CD4-positive, alpha-beta T cell treated with Interleukin-15 for 1 hour (primary cell): Measurements from ENCODE around the gene SLC30A7.
"Not testable (repeated sequence)": the region's sequence is repeated elsewhere in the genome, so short reads cannot be mapped to it uniquely, and the experiment has no call there.

Experiments used
- DNase-seq: peaks from one replicate; pipeline ENCODE4 v3.0.0-alpha.2; 2020

The SLC30A7 gene

GRCh38 chr1:100891380-100891779 is 4.5 kb upstream of the SLC30A7 start:
- DNase-seq = no peak

DNA sequence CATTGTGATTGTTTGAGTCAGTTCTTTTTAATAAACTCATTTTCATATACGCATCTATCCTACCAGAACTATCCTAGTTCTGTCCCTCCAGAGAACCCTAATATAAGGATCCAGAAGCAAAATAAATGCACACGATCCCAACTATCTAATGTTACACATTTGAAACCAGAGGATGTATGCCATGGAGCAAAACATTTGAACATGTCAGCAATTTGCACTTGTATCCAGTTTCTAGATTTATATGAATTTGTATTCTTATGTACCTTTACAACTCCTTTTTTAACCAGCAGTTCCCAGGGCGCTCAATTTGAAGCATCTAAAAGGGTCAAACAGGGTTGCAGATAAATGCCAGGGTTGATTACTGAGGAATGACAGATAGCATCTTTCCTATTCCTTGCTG is 3.3 kb upstream of the SLC30A7 start:
- no peak for DNase-seq

DNA sequence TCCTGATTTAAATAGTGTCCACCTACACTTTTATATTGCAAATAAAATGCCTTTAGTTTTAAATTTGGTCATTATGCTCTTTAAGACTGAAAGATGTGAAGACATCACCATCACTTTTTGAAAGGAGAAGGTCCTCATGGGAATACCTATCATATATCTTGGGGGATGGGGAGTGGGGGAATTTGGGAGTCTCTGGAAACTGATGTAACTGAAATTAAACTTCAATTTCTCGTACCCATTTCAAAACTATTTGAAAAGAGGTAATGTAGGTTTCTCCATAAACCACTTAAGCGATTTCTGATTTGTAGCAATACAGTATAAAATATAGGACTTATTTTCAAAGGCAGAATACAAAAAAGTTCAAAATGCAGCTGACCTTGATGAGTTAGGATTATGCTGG is 2.2 kb upstream of the SLC30A7 start:
- DNase-seq = no peak

- peak; percentile 40 for DNase-seq
Observed at GRCh38 chr1:100894603-100895539, 1.0 kb upstream of the SLC30A7 start, which contains the start of gene EXTL2. Gene EXTL2 (minus strand): TSS chr1:100894842. CDS start chr1:100888757, 6,085 bp downstream.

DNA sequence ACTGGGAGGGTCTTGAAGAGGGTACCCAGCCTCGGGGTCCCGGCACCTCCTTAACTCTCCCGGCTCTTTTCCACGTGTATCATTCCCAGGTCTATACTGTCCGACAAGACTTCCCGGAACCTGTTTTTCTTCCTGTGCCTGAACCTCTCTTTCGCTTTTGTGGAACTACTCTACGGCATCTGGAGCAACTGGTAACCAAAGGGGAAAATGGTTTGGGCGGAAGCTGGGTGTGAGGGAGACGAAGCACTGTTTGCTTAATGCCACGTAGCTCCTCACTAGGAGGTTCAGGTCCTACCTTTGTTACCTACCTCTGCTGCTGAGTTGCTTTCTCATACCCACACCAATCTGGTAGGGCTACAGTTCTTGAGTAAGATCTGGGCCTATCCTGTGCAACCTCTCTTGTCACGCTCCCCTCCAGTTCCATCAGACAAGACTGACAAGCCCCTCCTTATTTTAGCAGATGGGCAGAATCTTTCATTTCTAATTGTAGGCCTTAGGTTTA is 642 bp downstream of the SLC30A7 start:
- DNase-seq = peak; percentile 76

- no peak for DNase-seq
Observed at GRCh38 chr1:100902365-100902764, 6.5 kb downstream of the SLC30A7 start.

GRCh38 chr1:100903777-100904176 is 7.9 kb downstream of the SLC30A7 start:
- DNase-seq = no peak

- DNase-seq = no peak
Observed at GRCh38 chr1:100904528-100904927, 8.6 kb downstream of the SLC30A7 start.

- DNase-seq = no peak
Observed at GRCh38 chr1:100905181-100905580, 9.3 kb downstream of the SLC30A7 start.

- no peak for DNase-seq
Observed at GRCh38 chr1:100907887-100908286, 12.0 kb downstream of the SLC30A7 start.

DNA sequence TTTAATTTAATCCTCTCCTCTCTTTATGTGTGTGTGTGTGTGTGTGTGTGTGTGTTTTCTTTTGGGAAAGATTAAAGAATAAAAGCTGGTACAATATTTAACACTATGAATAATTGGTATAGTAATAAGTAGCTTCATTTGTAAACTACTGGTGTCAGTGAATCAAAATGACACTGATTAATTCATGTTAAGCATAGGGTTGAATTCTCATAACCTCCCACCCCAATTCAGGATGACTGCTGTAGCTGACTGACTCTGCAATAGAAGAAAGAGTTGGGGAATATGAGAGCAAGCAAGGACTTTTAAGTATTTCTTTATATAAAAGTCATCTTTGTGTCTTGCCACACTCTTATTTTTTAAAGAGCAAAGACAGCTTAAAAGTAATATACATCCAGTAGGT is 13.1 kb downstream of the SLC30A7 start:
- DNase-seq = no peak

DNA sequence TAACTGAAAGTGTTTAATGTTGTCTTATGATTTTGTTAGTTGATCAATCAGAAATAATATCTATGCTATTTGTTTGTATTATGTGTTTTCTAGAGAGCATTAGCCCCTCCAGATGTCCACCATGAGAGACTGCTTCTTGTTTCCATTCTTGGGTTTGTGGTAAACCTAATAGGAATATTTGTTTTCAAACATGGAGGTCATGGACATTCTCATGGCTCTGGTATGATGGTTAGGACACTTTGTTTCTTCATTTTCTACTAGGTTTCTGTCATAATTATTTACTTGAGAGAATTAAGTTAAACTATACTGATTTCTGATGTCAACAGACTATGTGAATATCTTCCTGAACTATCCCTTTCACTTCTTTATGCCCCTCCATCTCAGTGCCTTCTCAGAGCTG is 16.1 kb downstream of the SLC30A7 start:
- DNase-seq = no peak

DNA sequence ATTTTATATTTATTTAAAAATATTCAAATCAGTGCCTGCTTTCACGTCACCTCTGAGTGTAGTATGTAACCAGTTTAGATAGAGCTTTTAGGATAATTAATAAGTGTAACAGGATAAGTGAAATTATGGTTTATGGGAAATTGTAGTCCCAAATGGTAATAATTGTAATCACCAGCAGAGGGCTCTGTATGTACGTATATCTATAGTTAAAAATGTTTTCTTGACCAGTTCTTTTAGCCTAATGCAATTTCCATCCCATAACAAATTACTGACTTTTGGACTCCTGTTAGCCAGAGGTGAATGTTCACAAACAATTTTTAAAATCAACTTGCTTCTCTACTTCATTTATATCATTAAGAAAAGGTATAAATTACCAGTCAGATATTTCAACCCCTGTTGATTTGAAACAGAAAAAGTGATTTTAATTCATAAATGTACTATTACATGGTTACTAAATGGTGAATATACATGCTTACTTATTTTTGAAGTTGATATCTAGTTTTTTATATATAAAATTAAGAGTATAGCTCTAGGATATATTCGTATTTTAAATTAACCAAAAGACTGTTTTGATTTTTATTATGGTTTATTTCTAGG is 25.3 kb downstream of the SLC30A7 start:
- DNase-seq = no peak

GRCh38 chr1:100924212-100924611 is 28.3 kb downstream of the SLC30A7 start:
- DNase-seq = no peak

- DNase-seq = no peak
Observed at GRCh38 chr1:100924991-100925390, 29.1 kb downstream of the SLC30A7 start.

DNA sequence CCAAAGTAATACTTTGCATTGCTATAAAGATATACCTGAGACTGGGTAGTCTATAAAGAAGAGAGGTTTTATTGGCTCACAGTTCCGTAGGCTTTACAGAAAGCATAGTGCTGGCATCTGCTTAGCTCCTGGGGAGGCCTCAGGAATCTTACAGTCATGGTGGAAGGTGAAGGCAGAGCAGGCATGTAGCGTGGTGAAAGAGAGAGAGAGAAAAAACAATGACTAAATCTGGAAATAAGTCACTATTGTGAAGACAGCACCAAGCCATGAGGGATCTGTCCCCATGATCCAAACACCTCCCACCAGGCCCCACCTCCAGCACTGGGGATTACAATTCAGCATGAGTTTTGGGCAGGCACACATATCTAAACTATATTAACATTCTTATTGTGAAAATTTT is 30.4 kb downstream of the SLC30A7 start:
- DNase-seq = no peak

GRCh38 chr1:100927276-100927675 is 31.4 kb downstream of the SLC30A7 start:
- DNase-seq = peak; percentile 69

DNA sequence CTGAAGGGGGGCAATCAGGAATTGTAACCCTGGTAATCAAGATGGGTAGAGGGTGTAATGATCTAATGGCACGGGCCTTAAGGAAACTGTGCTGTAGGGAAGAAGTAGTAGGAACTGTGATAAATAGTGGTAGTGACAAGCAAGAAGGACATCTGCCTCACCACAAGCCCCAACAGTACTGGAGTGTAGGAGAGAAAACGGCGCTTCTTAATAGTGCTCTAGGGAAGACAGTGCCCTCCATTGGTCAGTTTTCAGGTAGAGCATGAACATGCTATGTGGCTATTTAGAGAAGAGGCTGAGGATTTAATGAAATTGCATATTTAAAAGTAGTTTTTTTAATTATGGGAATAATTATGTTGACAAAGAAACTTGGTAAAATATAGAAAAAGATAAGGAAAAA is 32.2 kb downstream of the SLC30A7 start:
- no peak for DNase-seq

DNA sequence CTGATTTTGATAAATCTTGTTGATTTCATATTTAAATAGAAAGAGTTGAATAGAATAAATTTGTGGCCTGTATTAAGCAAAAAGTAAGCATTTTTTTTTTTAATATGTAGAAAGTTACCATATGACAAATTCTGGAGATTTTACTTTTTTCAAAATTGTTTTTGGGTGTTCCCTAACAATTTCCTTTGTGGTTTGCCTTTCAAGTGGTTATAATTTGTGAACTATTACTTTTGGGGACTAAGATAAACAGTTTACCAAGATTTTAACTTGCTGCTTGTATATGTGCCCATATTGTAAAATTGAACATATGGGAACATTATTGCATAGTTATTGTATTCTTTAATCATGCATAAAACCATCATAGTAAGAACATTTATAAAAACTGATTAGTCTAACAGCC is 34.6 kb downstream of the SLC30A7 start:
- DNase-seq = no peak

DNA sequence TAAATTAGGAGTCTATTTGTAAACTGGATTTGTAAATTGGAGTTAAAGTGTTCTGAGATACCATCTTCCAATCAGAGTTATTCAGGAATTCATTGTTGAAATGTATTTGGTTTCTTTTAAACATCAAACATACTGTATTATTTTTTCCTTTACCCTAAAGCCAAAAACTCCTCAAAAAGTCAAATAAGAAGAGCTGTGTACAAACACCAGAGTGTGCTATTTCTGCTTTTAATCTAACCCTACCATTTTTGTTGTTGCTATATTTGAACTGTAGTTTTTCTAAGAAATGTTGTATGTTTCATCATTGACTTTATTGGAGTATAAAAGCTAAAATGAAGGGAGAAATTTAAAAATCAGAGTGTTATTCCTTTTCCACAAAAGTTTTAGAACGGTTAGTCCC is 35.8 kb downstream of the SLC30A7 start:
- DNase-seq = no peak

DNA sequence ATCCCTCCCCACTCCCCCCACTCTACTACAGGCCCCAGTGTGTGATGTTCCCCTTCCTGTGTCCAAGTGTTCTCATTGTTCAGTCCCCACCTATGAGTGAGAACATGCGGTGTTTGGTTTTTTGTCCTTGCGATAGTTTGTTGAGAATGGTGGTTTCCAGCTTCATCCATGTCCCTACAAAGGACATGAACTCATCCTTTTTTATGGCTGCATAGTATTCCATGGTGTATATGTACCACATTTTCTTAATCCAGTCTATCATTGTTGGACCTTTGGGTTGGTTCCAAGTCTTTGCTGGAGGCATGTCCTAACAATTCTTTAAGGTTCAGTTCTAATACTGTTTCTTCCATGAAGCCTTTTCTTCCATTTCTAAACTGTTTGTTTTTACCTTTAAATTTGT is 37.7 kb downstream of the SLC30A7 start:
- not testable (repeated sequence) for DNase-seq

DNA sequence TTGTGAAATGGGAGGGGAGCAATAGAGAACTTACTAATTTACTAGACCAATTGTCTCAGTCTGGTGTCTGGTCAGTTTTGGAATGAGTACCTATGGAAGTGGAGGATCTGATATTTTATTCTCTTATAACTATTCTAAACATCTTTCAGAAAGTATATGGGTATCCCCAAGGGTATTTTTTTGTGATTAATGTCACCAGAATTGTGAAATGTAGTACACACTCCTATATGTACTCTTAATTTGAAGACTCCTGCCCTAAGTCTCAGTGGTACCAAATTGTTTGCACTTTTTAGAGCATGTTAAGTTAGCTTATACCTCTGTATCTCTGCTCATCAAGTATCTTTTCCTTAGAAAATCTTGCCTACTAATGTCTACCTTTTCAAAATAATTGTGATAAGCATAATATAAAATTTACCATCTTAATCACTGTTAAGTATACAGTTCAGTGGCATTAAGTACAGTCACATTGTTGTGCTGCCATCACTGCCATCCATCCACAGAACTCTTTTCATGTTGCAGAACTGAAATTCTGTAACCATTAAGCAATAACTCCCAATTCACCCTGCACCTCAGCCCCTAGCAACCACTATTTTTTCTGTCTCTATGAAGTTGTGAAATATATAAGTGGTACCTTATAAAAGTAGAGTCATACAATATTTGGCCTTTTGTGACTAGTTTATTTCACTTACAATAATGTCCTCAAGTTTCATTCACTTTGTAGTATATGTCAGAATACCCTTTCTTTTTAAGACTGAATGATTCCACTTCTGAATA is 40.5 kb downstream of the SLC30A7 start:
- DNase-seq = no peak

DNA sequence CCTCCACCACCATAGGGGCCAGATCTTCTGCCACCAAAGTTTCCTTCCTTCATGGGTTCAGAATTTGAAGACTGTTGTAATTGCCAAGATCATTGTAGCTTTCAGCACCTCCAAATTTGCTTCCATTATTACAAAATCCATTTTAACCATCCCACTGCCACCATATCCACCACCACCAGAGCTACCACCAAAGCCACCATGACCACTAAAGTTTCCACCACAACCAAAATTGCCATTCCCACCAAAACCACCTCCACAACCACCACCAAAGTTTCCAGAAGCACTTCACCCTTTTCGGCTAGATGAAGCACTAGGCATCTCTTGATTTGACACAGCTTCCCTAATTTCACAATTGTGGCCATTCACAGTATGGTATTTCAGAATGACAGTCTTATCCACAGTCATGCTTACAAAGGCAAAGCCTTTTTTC is 45.2 kb downstream of the SLC30A7 start:
- DNase-seq = no peak
